ENCODE data around the gene KIN. TPM values are rescaled to one million over a fixed set of nuclear protein-coding genes. Genes with fewer than 3 reads are reported as not detected.

The KIN gene
- total RNA-seq, 4 donors from 2014 or later: 7.5 to 10.2 (median 8.1) TPM

GRCh38 chr10:7832060-7832459, 44.3 kb upstream of the KIN start:
- Histone ChIP-seq H3K4me3 (replicated peaks in 1 of 3) (no peak overlapping the region), H3K9me3 (no peaks in the 10 kb centered on the region), H3K4me1 (no peaks in the 10 kb centered on the region), H3K27me3 (no peaks in the 10 kb centered on the region), H3K36me3 (no peaks in the 10 kb centered on the region), H3K27ac (no peak overlapping the region)
- no peak for TF ChIP-seq CTCF (IDR thresholded peaks at IDR 0.05)
- no peak for TF ChIP-seq POLR2A (IDR thresholded peaks at IDR 0.05)
- 90 to 91% methylated on average over 1 of the region's 1 CpG for WGBS, 2 donors
- intact Hi-C loops (cut with DNase I): no loop called here
- DNase-seq: no peak

GRCh38 chr10:7829289-7829834, 41.6 kb upstream of the KIN start:
- Histone ChIP-seq H3K4me1 (no peaks in the 10 kb centered on the region), H3K36me3 (peaks cover 5 to 6% of the 10 kb centered on the region in 2 donors), H3K27ac (no peak overlapping the region), H3K9me3 (no peaks in the 10 kb centered on the region), H3K4me3 (replicated peaks in 1 of 3) (no peak overlapping the region), H3K27me3 (no peaks in the 10 kb centered on the region)
- intact Hi-C loops (cut with DNase I): no loop called here
- TF ChIP-seq CTCF (IDR thresholded peaks at IDR 0.05) (no peak), POLR2A (IDR thresholded peaks at IDR 0.05) (no peak)
- 96 to 97% methylated on average over 10 of the region's 10 CpGs for WGBS, 2 donors
- no peak for DNase-seq

GRCh38 chr10:7826971-7827370, 39.2 kb upstream of the KIN start:
- intact Hi-C loops (cut with DNase I): no loop called here

GRCh38 chr10:7824251-7824650, 36.5 kb upstream of the KIN start:
- Histone ChIP-seq H3K27me3 (no peaks in the 10 kb centered on the region), H3K4me3 (replicated peaks in 1 of 3) (no peak overlapping the region), H3K27ac (no peak overlapping the region), H3K9me3 (no peaks in the 10 kb centered on the region), H3K4me1 (peaks cover 6 to 9% of the 10 kb centered on the region in 2 donors), H3K36me3 (peaks cover 7 to 8% of the 10 kb centered on the region in 2 donors)
- intact Hi-C loops (cut with DNase I): no loop called here
- no peak for DNase-seq
- TF ChIP-seq CTCF (IDR thresholded peaks at IDR 0.05): no peak
- no peak for TF ChIP-seq POLR2A (IDR thresholded peaks at IDR 0.05)
- WGBS, 2 donors: 92% methylated on average over 3 of the region's 3 CpGs

More at GRCh38 chr10:7826971-7827370, 39.2 kb upstream of the KIN start:
- H3K36me3 ChIP-seq: peaks cover 7 to 8% of the 10 kb centered on the region in 2 donors
- no peak overlapping the region for H3K4me3 ChIP-seq (replicated peaks in 1 of 3)
- H3K27me3 ChIP-seq: no peaks in the 10 kb centered on the region
- no peaks in the 10 kb centered on the region for H3K9me3 ChIP-seq
- TF ChIP-seq CTCF (IDR thresholded peaks at IDR 0.05) (no peak), POLR2A (IDR thresholded peaks at IDR 0.05) (no peak)
- no peak for DNase-seq
- H3K27ac ChIP-seq: no peak overlapping the region
- no peaks in the 10 kb centered on the region for H3K4me1 ChIP-seq
- WGBS, 2 donors: 94 to 95% methylated on average over 4 of the region's 4 CpGs

- no peak overlapping the region for H3K27ac ChIP-seq
- H3K27me3 ChIP-seq: no peaks in the 10 kb centered on the region
- TF ChIP-seq CTCF (IDR thresholded peaks at IDR 0.05): peak in 2 of 6 experiments; percentile 21 to 30
- TF ChIP-seq POLR2A (IDR thresholded peaks at IDR 0.05): no peak
- 0 to 1% methylated on average over 17 of the region's 17 CpGs for WGBS, 2 donors
- peak; percentile 53 to 54 for DNase-seq
- no peaks in the 10 kb centered on the region for H3K9me3 ChIP-seq
- peak overlapping the region; percentile 94 to 97 (median 94) for H3K4me3 ChIP-seq (replicated peaks in 1 of 3)
- H3K36me3 ChIP-seq: peaks cover 0 to under 1% of the 10 kb centered on the region in 2 donors
- peaks cover 6 to 12% of the 10 kb centered on the region in 2 donors for H3K4me1 ChIP-seq
- intact Hi-C loops (cut with DNase I): no loop called here
Observed at GRCh38 chr10:7819121-7819460, 31.3 kb upstream of the KIN start.
